Stimulated activated naive CD8-positive, alpha-beta T cell treated with anti-CD3 and anti-CD28 coated beads, Interleukin-15, amount 100 ng/mL, for 72 hours (primary cell): ENCODE results near the gene MACROD2.
"Not testable (repeated sequence)": the region's sequence is repeated elsewhere in the genome, so short reads cannot be mapped to it uniquely, and the experiment has no call there.

Experiments used
- ATAC-seq: fragments of 150-1000 bp; cut with Tn5 transposase; 2 replicates; pipeline ENCODE4 v1.10.0; 2021; ENCODE audit warnings: mild to moderate bottlenecking, moderate library complexity
- DNase-seq, 2 donors: peaks; one replicate each; pipeline ENCODE4 v3.0.0; 2021 to 2022
- H3K27ac Mint-ChIP-seq, 2 donors: one replicate each; pipeline ENCODE4 v1.8.0; 2022; ENCODE audit warnings: mild to moderate bottlenecking in 2 of 2, mixed read lengths in 2 of 2, moderate library complexity in 2 of 2
- H3K27me3 Mint-ChIP-seq: one replicate; pipeline ENCODE4 v1.8.0; 2022; ENCODE audit warnings: mixed read lengths
- H3K4me1 Mint-ChIP-seq: one replicate; pipeline ENCODE4 v1.8.0; 2022; ENCODE audit warnings: mild to moderate bottlenecking, mixed read lengths
- H3K4me3 Mint-ChIP-seq, 2 donors: one replicate each; pipeline ENCODE4 v1.8.0; 2022; ENCODE audit warnings: mild to moderate bottlenecking in 2 of 2, mixed read lengths in 2 of 2, moderate library complexity in 1 of 2
- H3K9me3 Mint-ChIP-seq, 2 donors: one replicate each; pipeline ENCODE4 v1.8.0; 2022; ENCODE audit warnings: mixed read lengths in 2 of 2

MACROD2 gene

DNA sequence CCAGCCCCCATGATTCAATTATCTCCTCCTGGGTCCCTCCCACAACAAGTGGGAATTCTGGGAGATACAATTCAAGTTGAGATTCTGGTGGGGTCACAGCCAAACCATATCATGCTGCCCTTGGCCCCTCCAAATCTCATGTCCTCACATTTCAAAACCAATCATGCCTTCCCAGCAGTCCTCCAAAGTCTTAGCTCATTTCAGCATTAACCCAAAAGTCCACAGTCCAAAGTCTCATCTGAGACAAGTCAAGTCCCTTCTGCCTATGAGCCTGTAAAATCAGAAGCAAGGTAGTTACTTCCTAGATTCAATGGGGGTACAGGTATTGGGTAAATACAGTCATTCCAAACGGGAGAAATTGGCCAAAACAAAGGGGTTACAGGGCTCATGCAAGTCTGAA is 1021.6 kb downstream of the MACROD2 start:
- H3K4me3 Mint-ChIP-seq, H3K9me3 Mint-ChIP-seq: not testable (repeated sequence)

GRCh38 chr20:15018966-15019365 is 1023.6 kb downstream of the MACROD2 start:
- Mint-ChIP-seq H3K9me3 (peaks cover 9 to 11% of the 10 kb centered on the region in 2 donors), H3K27me3 (no peaks in the 10 kb centered on the region), H3K4me1 (no peaks in the 10 kb centered on the region), H3K27ac (no peak overlapping the region), H3K4me3 (no peak overlapping the region)
- no peak for DNase-seq
- ATAC-seq = no peak

More for the DNA sequence above, 1021.6 kb downstream of the MACROD2 start:
- H3K27me3 Mint-ChIP-seq, DNase-seq, H3K27ac Mint-ChIP-seq, ATAC-seq, H3K4me1 Mint-ChIP-seq: not testable (repeated sequence)

- Mint-ChIP-seq H3K4me1 (no peaks in the 10 kb centered on the region), H3K4me3 (no peak overlapping the region), H3K27me3 (no peaks in the 10 kb centered on the region), H3K9me3 (peaks cover 9 to 11% of the 10 kb centered on the region in 2 donors), H3K27ac (no peak overlapping the region)
- ATAC-seq (no peak), DNase-seq (no peak)
Measured at GRCh38 chr20:15020845-15021244, 1025.5 kb downstream of the MACROD2 start.

DNA sequence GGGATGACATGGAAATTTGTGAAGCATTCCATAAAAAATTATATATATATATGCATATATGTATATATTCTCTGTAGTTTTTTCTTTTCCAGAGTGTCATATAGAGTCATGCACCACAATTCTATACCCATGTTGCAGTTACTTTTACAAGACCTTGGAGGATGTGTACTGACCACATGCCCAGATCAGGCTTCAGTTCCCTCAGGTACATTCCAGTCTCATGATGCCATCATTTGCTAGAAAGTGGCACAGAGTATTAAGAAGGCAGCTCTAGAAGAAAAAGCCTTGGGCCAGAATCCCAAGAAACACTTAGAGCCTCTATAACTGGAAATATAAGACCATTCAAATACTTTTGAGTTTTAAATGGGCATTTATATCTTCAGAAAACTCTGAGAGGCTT is 1027.6 kb downstream of the MACROD2 start:
- Mint-ChIP-seq H3K9me3 (peaks cover 9 to 11% of the 10 kb centered on the region in 2 donors), H3K4me3 (no peak overlapping the region), H3K27me3 (no peaks in the 10 kb centered on the region), H3K4me1 (no peaks in the 10 kb centered on the region), H3K27ac (no peak overlapping the region)
- DNase-seq (no peak), ATAC-seq (no peak)

DNA sequence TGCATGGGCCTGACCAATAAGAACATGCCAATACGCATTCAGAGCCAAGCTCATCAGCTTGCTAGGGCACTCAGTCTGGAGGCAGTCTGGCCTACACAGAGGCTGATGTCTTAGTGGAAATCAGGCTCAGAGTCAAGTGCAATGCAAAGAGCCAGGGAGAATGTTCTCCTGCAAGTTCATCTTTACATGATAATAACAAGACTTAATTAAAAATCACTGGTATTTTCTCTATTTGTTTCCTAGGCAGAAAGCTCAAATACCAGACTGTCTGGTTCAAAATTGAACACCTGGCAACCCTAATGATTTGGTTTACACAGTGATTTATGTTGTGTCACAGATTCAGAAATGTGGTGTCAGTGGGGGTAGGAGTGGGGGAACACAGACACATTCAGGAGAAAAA is 1031.4 kb downstream of the MACROD2 start:
- ATAC-seq (no peak), DNase-seq (no peak)
- no peaks in the 10 kb centered on the region for H3K4me1 Mint-ChIP-seq
- no peaks in the 10 kb centered on the region for H3K27me3 Mint-ChIP-seq
- peaks cover 5 to 6% of the 10 kb centered on the region in 2 donors for H3K9me3 Mint-ChIP-seq
- no peak overlapping the region for H3K4me3 Mint-ChIP-seq
- H3K27ac Mint-ChIP-seq = no peak overlapping the region

GRCh38 chr20:15030826-15031225 is 1035.5 kb downstream of the MACROD2 start:
- no peaks in the 10 kb centered on the region for H3K4me1 Mint-ChIP-seq
- no peaks in the 10 kb centered on the region for H3K27me3 Mint-ChIP-seq
- no peak for ATAC-seq
- no peak for DNase-seq
- H3K27ac Mint-ChIP-seq = no peak overlapping the region
- no peak overlapping the region for H3K4me3 Mint-ChIP-seq
- no peaks in the 10 kb centered on the region for H3K9me3 Mint-ChIP-seq

DNA sequence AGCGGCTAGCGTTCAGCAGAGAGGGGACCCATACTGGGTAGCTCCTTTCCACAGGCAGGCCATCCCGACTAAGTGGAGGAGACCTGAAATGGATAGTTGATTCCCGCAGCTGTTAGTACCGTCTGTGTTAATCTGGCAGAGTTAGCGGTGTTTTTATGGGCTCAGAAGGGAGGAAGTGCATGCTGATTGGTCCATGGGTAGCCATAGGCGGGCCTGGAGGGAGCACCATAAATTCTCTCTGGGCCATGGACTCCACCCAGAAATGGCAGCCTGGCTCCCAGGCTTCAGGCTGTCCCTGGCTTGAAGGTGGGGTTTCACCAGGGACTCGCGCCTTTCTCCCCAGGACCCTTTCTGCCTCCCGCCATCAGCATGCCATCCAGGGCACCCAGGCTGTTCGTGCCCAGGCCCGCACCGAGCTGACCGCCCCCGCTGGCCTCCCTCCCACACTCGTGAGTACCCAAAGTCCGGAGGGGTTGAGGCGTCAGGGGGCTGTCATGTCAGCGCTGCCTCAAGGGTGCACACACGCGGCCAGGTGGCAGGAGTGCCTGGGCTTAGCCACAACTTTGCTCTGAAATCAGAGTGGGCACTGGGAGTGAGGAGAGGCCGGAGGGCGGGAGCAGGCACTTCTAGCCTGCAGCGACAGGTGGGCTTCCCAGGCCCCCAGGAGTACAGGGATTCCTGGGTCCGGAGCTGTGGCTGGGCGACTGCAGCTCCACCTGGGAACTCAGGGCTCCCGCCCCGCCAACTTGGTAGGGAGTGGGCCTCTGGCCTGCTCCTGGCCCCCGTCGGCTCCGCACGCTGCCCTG is 1036.4 kb downstream of the MACROD2 start:
- DNase-seq = no peak
- no peaks in the 10 kb centered on the region for H3K27me3 Mint-ChIP-seq
- no peak overlapping the region for H3K4me3 Mint-ChIP-seq
- ATAC-seq = no peak
- no peaks in the 10 kb centered on the region for H3K4me1 Mint-ChIP-seq
- H3K9me3 Mint-ChIP-seq = no peaks in the 10 kb centered on the region
- H3K27ac Mint-ChIP-seq = no peak overlapping the region

GRCh38 chr20:15032352-15032622 is 1037.0 kb downstream of the MACROD2 start:
- no peak for DNase-seq
- H3K4me3 Mint-ChIP-seq = no peak overlapping the region
- no peaks in the 10 kb centered on the region for H3K27me3 Mint-ChIP-seq
- ATAC-seq = no peak
- H3K9me3 Mint-ChIP-seq = no peaks in the 10 kb centered on the region
- H3K4me1 Mint-ChIP-seq = no peaks in the 10 kb centered on the region
- H3K27ac Mint-ChIP-seq = no peak overlapping the region

DNA sequence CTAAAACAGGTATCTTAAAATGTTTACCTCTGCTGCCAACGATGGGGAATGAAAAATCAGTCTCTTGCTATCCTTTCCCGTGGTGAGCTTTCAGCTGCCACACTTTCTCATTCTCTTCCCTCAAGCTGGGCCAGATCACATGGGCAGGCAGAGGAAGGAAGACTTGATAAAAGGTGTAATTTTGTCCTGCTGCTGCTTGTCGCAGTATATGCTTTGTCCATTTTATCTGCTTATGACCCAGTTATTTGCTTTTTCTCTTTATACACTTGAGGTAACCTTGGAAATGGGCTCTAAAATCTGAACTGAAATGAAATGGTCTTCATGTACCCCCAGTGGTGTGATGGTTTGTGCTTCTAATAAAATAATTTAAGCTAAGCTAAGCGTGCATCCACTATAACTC is 1038.0 kb downstream of the MACROD2 start:
- Mint-ChIP-seq H3K27me3 (no peaks in the 10 kb centered on the region), H3K4me1 (no peaks in the 10 kb centered on the region), H3K9me3 (no peaks in the 10 kb centered on the region), H3K27ac (no peak overlapping the region), H3K4me3 (no peak overlapping the region)
- DNase-seq (no peak), ATAC-seq (no peak)

- Mint-ChIP-seq H3K4me3 (no peak overlapping the region), H3K27ac (no peak overlapping the region), H3K27me3 (no peaks in the 10 kb centered on the region), H3K4me1 (no peaks in the 10 kb centered on the region), H3K9me3 (no peaks in the 10 kb centered on the region)
- DNase-seq = no peak
- no peak for ATAC-seq
Measured at GRCh38 chr20:15033891-15034290, 1038.6 kb downstream of the MACROD2 start.

- ATAC-seq = no peak
- Mint-ChIP-seq H3K4me3 (no peak overlapping the region), H3K27ac (no peak overlapping the region), H3K4me1 (no peaks in the 10 kb centered on the region), H3K27me3 (no peaks in the 10 kb centered on the region), H3K9me3 (no peaks in the 10 kb centered on the region)
- no peak for DNase-seq
Measured at GRCh38 chr20:15036948-15037347, 1041.6 kb downstream of the MACROD2 start.

DNA sequence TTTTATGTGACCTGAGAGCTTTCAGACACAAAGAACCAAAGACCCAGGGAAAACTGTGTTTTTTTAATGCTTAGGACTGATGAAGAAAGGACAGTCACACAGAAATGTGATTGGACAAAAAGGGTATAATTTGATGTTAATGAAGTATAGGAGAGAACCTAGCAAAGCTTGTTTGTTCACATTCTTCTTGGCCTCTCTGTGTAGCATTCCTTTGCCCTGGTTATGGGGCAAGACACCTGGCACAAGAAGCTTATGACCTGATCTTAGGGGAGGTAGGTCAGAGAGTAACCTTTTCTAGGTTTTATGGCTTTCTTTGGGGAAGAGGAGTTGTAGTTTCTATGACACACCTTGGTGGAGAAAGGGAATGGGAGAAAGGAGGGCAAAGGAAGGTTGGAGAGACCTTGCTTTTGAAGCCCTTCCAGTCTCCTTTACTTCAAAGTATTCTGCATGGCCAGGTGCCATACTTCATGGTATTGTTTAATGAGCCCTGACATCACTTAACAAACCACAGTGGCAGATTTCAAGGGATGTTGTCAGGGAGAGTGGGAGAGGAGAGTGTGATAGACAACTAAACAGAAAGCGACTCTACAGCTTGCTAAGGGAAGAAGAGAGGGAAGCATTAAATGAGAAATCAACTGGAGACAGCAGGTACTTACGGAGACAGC is 1043.9 kb downstream of the MACROD2 start:
- no peak for DNase-seq
- Mint-ChIP-seq H3K27me3 (no peaks in the 10 kb centered on the region), H3K4me3 (no peak overlapping the region), H3K9me3 (peaks cover 7% of the 10 kb centered on the region in 2 donors), H3K27ac (peak overlapping the region in 1 of 2 donors; percentile 25), H3K4me1 (no peaks in the 10 kb centered on the region)
- no peak for ATAC-seq

DNA sequence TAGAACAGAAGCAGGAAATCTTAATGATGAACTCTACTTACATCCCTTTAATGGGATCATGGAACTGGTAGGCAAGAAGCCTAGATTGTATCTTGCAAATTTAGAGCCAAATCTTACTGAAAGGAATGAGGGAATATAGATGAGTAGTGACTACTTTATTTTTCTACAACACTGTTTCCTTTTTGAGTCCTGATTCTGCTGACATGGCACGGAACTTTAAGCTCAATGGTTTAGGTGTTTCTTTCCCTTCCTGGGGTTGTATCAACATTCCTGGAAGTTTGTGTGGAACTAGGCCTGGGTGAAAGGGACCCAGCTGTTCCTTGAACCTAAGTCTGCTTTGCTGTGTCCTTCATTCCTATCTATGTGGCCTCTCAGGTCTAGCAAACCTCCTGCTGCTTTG is 1047.4 kb downstream of the MACROD2 start:
- Mint-ChIP-seq H3K4me3 (no peak overlapping the region), H3K27ac (no peak overlapping the region), H3K9me3 (peaks cover 7% of the 10 kb centered on the region in 2 donors), H3K27me3 (no peaks in the 10 kb centered on the region), H3K4me1 (no peaks in the 10 kb centered on the region)
- DNase-seq (no peak), ATAC-seq (no peak)

- H3K27me3 Mint-ChIP-seq = no peaks in the 10 kb centered on the region
- no peak overlapping the region for H3K4me3 Mint-ChIP-seq
- ATAC-seq (no peak), DNase-seq (no peak)
- H3K4me1 Mint-ChIP-seq = no peaks in the 10 kb centered on the region
- H3K9me3 Mint-ChIP-seq = peaks cover 7% of the 10 kb centered on the region in 2 donors
- no peak overlapping the region for H3K27ac Mint-ChIP-seq
Measured at GRCh38 chr20:15045246-15045645, 1049.9 kb downstream of the MACROD2 start.

- no peak overlapping the region for H3K4me3 Mint-ChIP-seq
- DNase-seq = no peak
- H3K9me3 Mint-ChIP-seq = peaks cover 7% of the 10 kb centered on the region in 2 donors
Measured at GRCh38 chr20:15047042-15047441, 1051.7 kb downstream of the MACROD2 start.

GRCh38 chr20:15047601-15048000 is 1052.3 kb downstream of the MACROD2 start:
- Mint-ChIP-seq H3K27me3 (no peaks in the 10 kb centered on the region), H3K4me3 (no peak overlapping the region), H3K27ac (no peak overlapping the region), H3K9me3 (peaks cover 7% of the 10 kb centered on the region in 2 donors), H3K4me1 (no peaks in the 10 kb centered on the region)
- no peak for ATAC-seq
- no peak for DNase-seq

More at GRCh38 chr20:15047042-15047441, 1051.7 kb downstream of the MACROD2 start:
- ATAC-seq = no peak
- H3K27me3 Mint-ChIP-seq = no peaks in the 10 kb centered on the region
- H3K4me1 Mint-ChIP-seq = no peaks in the 10 kb centered on the region
- H3K27ac Mint-ChIP-seq = no peak overlapping the region
